NCI-H1092 (cell line): ENCODE results near the gene TMED6.
"Not testable (repeated sequence)": the region's sequence is repeated elsewhere in the genome, so short reads cannot be mapped to it uniquely, and the experiment has no call there.

ENCODE experiments used
- DNase-seq: peaks from one replicate; lab custom pipeline; 2025; lab: John Stamatoyannopoulos, UW

The TMED6 gene

DNA sequence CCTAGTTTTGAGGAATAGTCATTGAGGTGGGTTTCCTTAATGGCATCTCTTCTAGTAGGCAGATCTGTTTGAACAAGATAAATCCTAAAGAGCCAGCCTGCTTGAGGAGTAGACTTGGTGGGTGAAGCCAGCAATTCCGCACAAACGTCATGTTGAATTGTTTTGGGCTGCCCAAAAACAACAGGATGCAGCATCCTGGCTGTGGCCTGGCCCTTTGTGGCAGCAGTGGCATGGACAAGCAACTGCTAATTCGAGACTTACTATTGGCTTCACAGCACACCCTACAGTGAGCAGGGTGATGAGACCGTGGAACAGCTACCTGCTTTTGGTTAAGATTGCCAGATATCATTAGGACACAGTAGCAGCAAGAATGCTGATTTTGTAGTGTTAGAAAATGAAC is 49.7 kb downstream of the TMED6 start:
- DNase-seq: no peak

DNA sequence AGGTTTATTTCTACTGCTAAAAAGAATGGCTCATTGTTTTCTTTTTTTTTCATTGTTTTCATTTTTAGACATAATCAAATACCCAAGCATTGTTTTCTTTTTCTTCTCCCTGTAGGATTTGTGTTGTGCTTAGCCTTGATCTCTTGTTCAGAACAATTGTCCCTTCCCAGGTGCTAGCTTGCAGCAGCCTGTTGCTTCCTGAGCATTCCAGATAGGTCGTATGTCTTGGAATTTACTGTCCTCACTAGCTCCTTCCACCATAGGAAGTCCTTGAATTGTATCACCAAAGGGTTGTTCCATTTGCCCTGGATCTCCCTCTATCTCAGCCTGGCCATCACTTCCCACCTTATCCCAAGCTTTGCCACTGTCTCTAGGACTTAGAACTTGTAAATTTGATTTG is 50.4 kb downstream of the TMED6 start:
- no peak for DNase-seq

DNA sequence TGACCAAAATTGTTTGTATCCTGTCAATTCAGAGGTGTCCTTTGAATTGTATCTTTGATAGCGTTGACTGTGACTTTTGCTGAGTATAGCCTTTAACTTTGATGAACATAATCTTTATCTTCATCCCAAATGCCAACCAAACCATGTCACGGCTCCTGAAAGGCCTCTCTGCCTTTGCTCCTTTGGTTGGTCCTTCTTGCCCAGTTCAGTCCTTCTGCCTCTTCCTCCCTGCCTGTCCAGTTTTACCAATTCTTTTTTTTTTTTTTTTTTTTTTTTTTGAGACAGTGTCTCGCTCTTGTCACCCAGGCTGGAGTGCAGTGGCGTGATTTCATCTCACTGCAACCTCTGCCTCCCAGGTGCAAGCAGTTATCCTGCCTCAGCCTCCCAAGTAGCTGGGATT is 53.3 kb downstream of the TMED6 start:
- DNase-seq: no peak

DNA sequence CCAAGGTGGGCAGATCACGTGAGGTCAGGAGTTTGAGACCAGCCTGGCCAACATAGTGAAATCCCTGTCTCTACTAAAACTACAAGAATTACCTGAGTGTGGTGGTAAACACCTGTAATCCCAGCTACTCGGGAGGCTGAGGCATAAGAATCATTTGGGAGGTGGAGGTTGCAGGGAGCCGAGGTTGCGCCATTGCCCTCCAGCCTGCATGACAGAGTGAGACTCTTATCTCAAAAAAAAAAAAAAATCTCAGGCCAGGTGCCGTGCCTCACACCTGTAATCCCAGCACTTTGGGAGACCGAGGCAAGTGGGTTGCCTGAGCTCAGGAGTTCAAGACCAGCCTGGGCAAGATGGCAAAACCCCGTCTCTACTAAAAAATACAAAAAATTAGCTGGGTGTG is 54.8 kb downstream of the TMED6 start:
- not testable (repeated sequence) for DNase-seq

DNA sequence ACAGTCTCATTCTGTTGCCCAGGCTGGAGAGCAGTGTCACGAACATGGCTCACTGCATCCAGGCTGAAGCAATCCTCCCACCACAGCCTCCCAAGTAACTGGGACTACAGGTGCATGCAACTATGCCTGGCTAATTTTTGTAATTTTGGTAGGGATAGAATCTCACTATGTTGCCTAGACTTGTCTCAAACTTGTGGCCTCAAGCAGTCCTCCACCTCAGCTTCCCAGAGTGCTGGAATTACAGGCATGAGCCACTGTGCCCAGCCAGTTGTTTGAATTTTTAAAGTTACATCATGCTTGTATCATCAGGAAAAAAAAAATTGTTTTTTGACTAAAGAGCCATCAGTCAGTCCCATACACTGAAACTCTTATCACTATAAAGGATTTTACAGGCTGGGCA is 57.5 kb downstream of the TMED6 start:
- DNase-seq: no peak

DNA sequence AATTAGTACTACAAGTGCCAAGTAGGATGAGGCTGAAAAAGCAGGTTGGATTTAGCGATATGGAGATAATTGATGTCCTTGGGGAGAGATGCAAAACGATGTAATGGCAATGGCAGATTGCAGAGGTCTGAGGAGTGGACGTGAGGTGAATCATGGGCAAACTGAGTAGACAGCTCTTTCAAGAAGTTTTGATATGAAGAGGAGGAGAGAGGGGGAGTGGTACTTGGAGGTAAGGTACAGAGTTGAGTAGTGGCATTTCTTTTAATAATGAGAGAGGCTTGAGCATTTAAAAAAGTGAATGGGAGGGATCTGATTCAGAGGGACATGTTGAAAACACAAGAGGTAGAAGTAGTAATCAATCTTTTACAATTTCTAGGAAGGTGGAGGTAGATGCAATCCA is 58.2 kb downstream of the TMED6 start:
- DNase-seq: no peak
